NK-92 (cell line): Measurements from ENCODE around the gene VPS11.

Source experiments
- DNase-seq: peaks from one replicate; lab custom pipeline; 2025; ENCODE audit not compliant: unreplicated experiment; lab: John Stamatoyannopoulos, UW

The VPS11 gene

DNA sequence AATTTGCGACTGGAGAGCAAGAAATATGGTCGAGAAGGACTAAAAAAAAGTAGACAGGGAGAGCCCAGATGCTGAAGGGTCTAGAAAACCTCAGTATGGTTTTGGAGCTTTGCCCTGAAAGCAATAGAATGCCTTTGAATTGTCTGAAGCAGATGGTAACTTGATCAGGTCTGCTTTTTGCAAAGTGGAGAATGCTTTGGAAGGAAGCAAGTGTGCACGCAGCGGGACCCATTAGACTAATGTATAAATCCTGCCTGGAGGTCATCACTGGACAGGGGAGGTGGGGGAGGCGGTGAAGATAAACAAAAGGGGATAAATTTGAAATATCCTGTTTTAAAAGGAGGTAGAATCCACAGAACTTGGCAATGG, 53.0 kb downstream of the VPS11 start:
- DNase-seq, result no peak

DNA sequence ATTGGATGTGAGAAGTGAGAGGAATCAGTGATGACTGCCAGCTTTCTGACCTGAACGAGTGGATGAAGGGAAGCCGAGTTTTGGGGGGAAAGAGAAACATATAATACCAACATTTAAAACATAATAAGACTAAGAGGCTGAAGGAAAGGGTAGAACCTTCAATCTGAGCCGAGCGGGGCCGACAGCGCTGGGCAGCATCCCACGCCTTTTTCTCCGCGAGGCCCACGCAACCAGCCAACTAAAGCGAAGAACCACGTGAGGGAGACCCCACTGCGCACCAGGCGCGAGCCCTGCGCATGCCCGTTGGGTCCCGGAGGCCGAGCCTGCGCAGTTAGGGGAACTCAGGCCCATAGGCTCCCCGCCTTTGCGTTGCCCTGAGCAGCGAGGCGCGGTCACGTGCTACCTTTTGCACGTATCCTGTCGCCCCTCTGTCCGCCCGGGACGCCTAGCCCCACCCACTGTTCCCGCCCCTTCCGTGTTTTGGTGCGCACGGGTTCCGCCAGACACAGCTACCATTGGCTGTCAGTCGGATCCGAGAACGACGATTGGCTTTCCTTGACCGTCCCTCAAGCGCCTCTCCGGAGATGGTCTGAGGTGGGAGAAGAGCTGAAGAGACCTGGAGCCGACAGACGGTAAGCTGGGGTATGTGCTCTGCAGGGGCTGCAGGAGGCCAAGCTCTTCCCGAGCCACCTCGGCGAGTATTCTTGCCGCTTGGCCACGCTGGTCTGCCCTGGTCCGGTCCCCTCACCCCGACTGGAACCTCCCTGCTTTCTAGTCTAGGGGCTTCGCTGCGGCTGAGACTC, 53.6 kb downstream of the VPS11 start, which contains the start of gene HINFP:
HINFP (plus strand) TSS at position 573 of the 803 bp plus-strand sequence. CDS start 5,365 bp downstream, outside the sequence.
- DNase-seq, result peak; percentile 98

- DNase-seq, result no peak
Measured at GRCh38 chr11:119121811-119122124, 54.1 kb downstream of the VPS11 start.

- DNase-seq, result no peak
Measured at GRCh38 chr11:119125821-119126220, 58.2 kb downstream of the VPS11 start.

- DNase-seq, result no peak
Measured at GRCh38 chr11:119126675-119127268, 59.2 kb downstream of the VPS11 start.

DNA sequence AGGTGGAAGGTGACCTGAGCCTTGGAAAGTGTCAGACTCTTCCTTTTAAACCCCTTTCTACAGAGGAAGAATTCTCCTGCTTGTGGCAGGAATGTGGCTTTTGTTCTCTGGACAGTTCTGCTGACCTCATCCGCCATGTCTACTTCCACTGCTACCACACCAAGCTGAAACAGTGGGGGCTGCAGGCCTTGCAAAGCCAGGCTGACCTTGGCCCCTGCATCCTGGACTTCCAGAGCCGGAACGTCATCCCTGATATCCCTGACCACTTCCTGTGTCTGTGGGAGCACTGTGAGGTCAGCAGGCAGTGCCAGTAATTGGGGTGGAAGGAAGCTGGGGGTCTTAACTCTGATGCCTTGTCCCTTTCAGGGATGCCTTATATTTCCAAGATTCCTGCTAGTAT, 63.0 kb downstream of the VPS11 start:
- no peak for DNase-seq
